LHCN-M2 (cell line): ENCODE measurements around the gene ARID3C. TPM values are rescaled to one million over a fixed set of nuclear protein-coding genes. Genes with fewer than 3 reads are reported as not detected.
A peak's percentile ranks its signal among the peaks of the same experiment; 100 is the strongest.

Source experiments
- DNase-seq: peaks from one replicate; pipeline ENCODE4 v3.0.0-alpha.2; 2012; ENCODE audit warnings: low read depth
- polyA plus RNA-seq: library from polyadenylated mRNA; unstranded; fragments of >200 nt; gene quantifications from one replicate; pipeline ENCODE4 v1.2.1, GENCODE V29; 2012; ENCODE audit warnings: missing spikeins
- total RNA-seq: library from RNA; depleted of rRNA; stranded (reverse); fragments of >200 nt; gene quantifications from 2 replicates; pipeline ENCODE4 v1.2.3, GENCODE V29; 2014; rRNA removed

The ARID3C gene
- 0.34 and 0.45 TPM in 2 replicates for total RNA-seq
- polyA plus RNA-seq: 0.04 TPM

- no peak for DNase-seq
Observed at GRCh38 chr9:34628656-34629490, at the start of gene ARID3C. ARID3C (minus strand) TSS chr9:34629066; CDS start chr9:34628014, 1,052 bp downstream.

- DNase-seq: no peak
Observed at GRCh38 chr9:34675869-34676268, 47.0 kb upstream of the ARID3C start.

GRCh38 chr9:34675048-34675714, 46.3 kb upstream of the ARID3C start:
- peak; percentile 41 for DNase-seq

- no peak for DNase-seq
Observed at GRCh38 chr9:34674440-34674839, 45.6 kb upstream of the ARID3C start.

GRCh38 chr9:34671307-34671706, 42.4 kb upstream of the ARID3C start:
- DNase-seq: no peak

GRCh38 chr9:34669809-34670562, 41.1 kb upstream of the ARID3C start:
- DNase-seq: no peak

GRCh38 chr9:34665381-34666250, 36.8 kb upstream of the ARID3C start:
- DNase-seq: peak; percentile 92

- DNase-seq: no peak
Observed at GRCh38 chr9:34665067-34665380, 36.2 kb upstream of the ARID3C start.

- peak; percentile 75 for DNase-seq
Observed at GRCh38 chr9:34664281-34665066, 35.6 kb upstream of the ARID3C start.

GRCh38 chr9:34663303-34663605, 34.4 kb upstream of the ARID3C start:
- no peak for DNase-seq

GRCh38 chr9:34662526-34663302, 33.8 kb upstream of the ARID3C start, which contains the start of gene CCL27:
CCL27 (minus strand) TSS chr9:34662657; CDS start chr9:34662633, 24 bp downstream.
- no peak for DNase-seq

GRCh38 chr9:34659592-34660253, 30.9 kb upstream of the ARID3C start:
- DNase-seq: no peak

- DNase-seq: no peak
Observed at GRCh38 chr9:34658461-34658860, 29.6 kb upstream of the ARID3C start.

- no peak for DNase-seq
Observed at GRCh38 chr9:34656992-34657391, 28.1 kb upstream of the ARID3C start.

GRCh38 chr9:34655394-34655793, 26.5 kb upstream of the ARID3C start:
- no peak for DNase-seq

GRCh38 chr9:34654323-34655051, 25.6 kb upstream of the ARID3C start:
- no peak for DNase-seq

- DNase-seq: no peak
Observed at GRCh38 chr9:34653151-34654072, 24.5 kb upstream of the ARID3C start.
